Nephron progenitor cell (in vitro differentiated cells): ENCODE results near the gene GRB2.
"Not testable (repeated sequence)": the region's sequence is repeated elsewhere in the genome, so short reads cannot be mapped to it uniquely, and the experiment has no call there.

Experiments used
- DNase-seq: peaks from one replicate; pipeline ENCODE4 v3.0.0; 2021
- H3K27ac Mint-ChIP-seq: 2 replicates; pipeline ENCODE4 v1.8.0; 2021; ENCODE audit warnings: mild to moderate bottlenecking, moderate library complexity, mixed read lengths
- H3K27me3 Mint-ChIP-seq: 2 replicates; pipeline ENCODE4 v1.8.0; 2021; ENCODE audit warnings: mild to moderate bottlenecking, low read depth, mixed read lengths; ENCODE audit not compliant: poor library complexity
- H3K36me3 Mint-ChIP-seq: 2 replicates; pipeline ENCODE4 v1.8.0; 2021; ENCODE audit warnings: low read depth, mixed read lengths
- H3K4me1 Mint-ChIP-seq: 2 replicates; pipeline ENCODE4 v1.8.0; 2021; ENCODE audit warnings: mixed read lengths
- H3K4me3 Mint-ChIP-seq: 2 replicates; pipeline ENCODE4 v1.8.0; 2021; ENCODE audit warnings: mild to moderate bottlenecking, moderate library complexity, mixed read lengths
- H3K9me3 Mint-ChIP-seq: 2 replicates; pipeline ENCODE4 v1.8.0; 2021; ENCODE audit warnings: mild to moderate bottlenecking, moderate library complexity, mixed read lengths
- TF ChIP-seq, protein P1 (sequence below): fragments of 200-600 bp; sonication (generic); IDR thresholded peaks from 2 replicates; pipeline ENCODE4 v1.5.0; 2021; ENCODE audit warnings: antibody characterized with exemption

The GRB2 gene

DNA sequence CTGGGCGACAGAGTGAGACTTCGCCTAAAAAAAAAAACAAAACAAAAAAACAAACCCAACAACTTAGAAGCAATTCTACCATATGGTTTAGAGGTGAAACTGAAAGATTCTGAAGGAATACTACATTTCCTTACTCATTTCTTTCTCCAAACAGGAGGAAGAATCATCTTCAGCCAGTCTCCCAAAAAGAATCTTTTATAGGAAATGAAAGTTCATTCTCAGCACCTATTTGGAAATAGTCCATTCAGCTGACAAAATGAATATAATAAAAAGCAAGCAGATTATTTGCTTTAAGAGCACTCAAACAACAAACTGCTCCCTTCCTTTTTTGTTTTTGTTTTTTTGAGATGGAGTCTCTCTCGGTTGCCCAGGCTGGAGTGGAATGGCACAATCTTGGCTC lies 17.7 kb downstream of the GRB2 start:
- H3K4me3 Mint-ChIP-seq, result no peak overlapping the region
- H3K9me3 Mint-ChIP-seq, result no peaks in the 10 kb centered on the region
- peaks cover 38% of the 10 kb centered on the region for H3K4me1 Mint-ChIP-seq
- peaks cover 4% of the 10 kb centered on the region for H3K27me3 Mint-ChIP-seq
- DNase-seq, result no peak
- H3K27ac Mint-ChIP-seq, result no peak overlapping the region
- H3K36me3 Mint-ChIP-seq, result peaks cover 39% of the 10 kb centered on the region
- TF ChIP-seq, protein P1, sequence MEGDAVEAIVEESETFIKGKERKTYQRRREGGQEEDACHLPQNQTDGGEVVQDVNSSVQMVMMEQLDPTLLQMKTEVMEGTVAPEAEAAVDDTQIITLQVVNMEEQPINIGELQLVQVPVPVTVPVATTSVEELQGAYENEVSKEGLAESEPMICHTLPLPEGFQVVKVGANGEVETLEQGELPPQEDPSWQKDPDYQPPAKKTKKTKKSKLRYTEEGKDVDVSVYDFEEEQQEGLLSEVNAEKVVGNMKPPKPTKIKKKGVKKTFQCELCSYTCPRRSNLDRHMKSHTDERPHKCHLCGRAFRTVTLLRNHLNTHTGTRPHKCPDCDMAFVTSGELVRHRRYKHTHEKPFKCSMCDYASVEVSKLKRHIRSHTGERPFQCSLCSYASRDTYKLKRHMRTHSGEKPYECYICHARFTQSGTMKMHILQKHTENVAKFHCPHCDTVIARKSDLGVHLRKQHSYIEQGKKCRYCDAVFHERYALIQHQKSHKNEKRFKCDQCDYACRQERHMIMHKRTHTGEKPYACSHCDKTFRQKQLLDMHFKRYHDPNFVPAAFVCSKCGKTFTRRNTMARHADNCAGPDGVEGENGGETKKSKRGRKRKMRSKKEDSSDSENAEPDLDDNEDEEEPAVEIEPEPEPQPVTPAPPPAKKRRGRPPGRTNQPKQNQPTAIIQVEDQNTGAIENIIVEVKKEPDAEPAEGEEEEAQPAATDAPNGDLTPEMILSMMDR, result no peak

DNA sequence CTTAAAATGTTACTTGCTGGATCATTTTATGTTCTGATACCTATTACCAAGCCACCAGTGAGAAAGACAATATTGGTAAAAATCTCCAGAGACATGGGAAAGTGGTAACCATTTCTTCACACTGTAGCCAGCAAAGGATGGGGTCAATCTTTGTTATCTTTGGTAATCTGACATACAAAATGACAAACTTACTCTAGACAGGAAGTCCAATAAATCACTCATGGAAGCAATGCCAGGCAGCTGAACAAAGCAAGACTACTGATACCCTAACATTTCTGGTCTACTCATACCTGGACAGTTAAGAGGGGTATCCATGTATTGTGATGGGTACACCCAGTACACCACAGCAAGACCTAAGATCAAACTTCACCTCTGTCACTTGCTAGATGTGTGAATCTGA lies 19.0 kb downstream of the GRB2 start:
- TF ChIP-seq, protein P1, result no peak
- Mint-ChIP-seq H3K27ac (no peak overlapping the region), H3K27me3 (peaks cover 4% of the 10 kb centered on the region), H3K36me3 (peaks cover 36% of the 10 kb centered on the region), H3K9me3 (no peaks in the 10 kb centered on the region), H3K4me3 (no peak overlapping the region), H3K4me1 (peaks cover 28% of the 10 kb centered on the region)
- no peak for DNase-seq

DNA sequence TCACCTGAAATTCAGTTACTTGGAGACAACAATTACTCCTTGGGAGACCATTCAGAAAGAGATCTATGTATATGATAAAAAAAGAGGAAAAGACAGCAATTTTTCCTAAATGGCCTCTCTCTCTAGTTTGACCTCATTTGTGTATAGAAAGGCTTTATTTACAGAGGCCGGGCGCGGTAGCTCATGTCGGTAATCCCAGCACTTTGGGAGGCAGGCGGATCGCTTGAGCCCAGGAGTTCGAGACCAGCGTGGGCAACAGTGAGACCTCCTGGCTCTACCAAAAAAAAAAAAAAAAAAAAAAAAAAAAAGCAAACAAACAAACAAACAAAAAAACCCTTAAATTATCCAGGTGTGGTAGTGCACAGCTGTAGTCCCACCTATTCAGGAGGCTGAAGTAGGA lies 20.7 kb downstream of the GRB2 start:
- no peak overlapping the region for H3K27ac Mint-ChIP-seq
- peaks cover 12% of the 10 kb centered on the region for H3K4me1 Mint-ChIP-seq
- TF ChIP-seq, protein P1, result no peak
- no peak for DNase-seq
- H3K9me3 Mint-ChIP-seq, result no peaks in the 10 kb centered on the region
- H3K27me3 Mint-ChIP-seq, result peaks cover 4% of the 10 kb centered on the region
- peaks cover 29% of the 10 kb centered on the region for H3K36me3 Mint-ChIP-seq
- H3K4me3 Mint-ChIP-seq, result no peak overlapping the region

DNA sequence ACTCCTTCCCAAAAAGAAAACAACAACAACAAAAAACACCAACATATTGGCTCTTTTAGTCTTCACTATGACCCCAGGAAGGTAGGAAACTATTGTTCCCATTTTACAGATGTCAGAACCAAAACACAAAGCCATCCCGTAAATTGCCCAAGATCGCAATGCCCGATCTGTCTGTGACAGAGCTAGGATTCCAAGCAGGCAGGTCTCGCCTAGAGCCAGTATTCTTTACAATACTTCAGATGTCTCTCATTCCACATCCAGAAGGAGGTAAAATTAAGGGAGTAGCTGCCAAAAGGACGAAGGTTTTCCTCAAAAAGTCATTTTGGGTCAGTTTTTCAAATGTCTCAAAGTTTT lies 21.7 kb downstream of the GRB2 start:
- peaks cover 24% of the 10 kb centered on the region for H3K36me3 Mint-ChIP-seq

DNA sequence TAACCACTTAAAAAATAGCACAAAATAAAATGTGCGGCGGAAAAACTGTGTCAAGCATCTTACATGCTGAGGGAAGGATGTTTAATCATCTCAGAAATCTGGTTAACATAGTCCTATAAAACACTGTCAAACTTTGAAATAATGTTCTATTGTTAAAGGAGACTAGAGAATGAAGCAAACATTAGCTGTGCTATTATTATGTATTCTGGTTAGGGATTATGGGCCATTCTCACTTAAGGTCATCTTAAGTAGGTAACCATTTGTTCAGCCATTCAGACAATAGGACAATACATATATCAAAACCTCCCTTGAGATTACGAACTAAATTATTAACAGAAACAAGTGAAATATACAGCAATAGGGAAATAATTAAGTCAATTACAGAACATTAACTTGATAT lies 24.7 kb downstream of the GRB2 start:
- Mint-ChIP-seq H3K27ac (no peak overlapping the region), H3K27me3 (no peaks in the 10 kb centered on the region), H3K36me3 (peaks cover 24% of the 10 kb centered on the region), H3K4me3 (no peak overlapping the region), H3K4me1 (no peaks in the 10 kb centered on the region), H3K9me3 (no peaks in the 10 kb centered on the region)
- TF ChIP-seq, protein P1, result no peak
- no peak for DNase-seq

More for the DNA sequence above, 21.7 kb downstream of the GRB2 start:
- Mint-ChIP-seq H3K27ac (no peak overlapping the region), H3K4me3 (no peak overlapping the region), H3K27me3 (peaks cover under 1% of the 10 kb centered on the region), H3K9me3 (no peaks in the 10 kb centered on the region), H3K4me1 (peaks cover 6% of the 10 kb centered on the region)
- no peak for DNase-seq
- TF ChIP-seq, protein P1, result no peak

DNA sequence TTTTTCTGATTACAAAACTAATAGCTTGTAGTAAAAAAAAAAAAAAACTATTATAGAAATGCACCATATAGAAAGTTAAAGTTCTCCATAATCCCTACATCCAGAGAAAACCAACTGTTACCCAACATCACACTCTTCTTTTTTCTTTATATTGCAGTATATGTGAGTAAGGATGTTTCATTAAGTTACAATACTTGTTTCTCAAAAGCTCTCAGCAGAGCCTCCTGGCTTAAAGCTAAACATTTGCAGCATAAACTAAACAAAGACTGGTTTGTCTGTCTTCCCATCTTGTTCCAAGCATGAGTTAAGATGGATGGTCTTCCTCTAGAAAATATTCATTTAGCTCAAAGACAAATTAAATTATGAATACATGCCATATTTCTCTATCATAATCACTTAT lies 25.2 kb downstream of the GRB2 start:
- peaks cover 27% of the 10 kb centered on the region for H3K36me3 Mint-ChIP-seq
- no peaks in the 10 kb centered on the region for H3K9me3 Mint-ChIP-seq
- no peaks in the 10 kb centered on the region for H3K27me3 Mint-ChIP-seq
- TF ChIP-seq, protein P1, result no peak
- H3K4me3 Mint-ChIP-seq, result no peak overlapping the region
- DNase-seq, result no peak
- H3K27ac Mint-ChIP-seq, result no peak overlapping the region
- H3K4me1 Mint-ChIP-seq, result no peaks in the 10 kb centered on the region

DNA sequence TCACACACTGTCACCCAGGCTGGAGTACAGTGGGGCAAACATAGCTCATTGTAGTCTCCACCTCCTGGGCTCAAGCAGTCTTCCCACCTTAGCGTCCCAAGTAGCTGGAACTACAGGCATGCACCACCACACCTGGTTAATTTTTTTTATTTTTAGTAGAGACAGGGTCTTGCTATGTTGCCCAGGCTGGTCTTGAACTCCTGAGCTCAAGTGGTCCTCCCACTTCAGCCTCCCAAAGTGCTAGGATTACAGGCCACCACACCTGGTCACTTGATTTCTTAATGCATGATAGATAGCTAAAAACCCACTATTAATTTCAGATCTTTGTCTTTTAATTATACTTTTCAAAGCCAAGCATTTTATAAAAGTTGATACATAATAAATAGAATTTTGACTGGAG lies 26.1 kb downstream of the GRB2 start:
- not testable (repeated sequence) for H3K9me3 Mint-ChIP-seq, H3K4me3 Mint-ChIP-seq, H3K27ac Mint-ChIP-seq, DNase-seq, H3K27me3 Mint-ChIP-seq, H3K4me1 Mint-ChIP-seq
- H3K36me3 Mint-ChIP-seq, result peaks cover 36% of the 10 kb centered on the region
